Measurements from ENCODE around the gene ASB18. TPM values are rescaled to one million over a fixed set of nuclear protein-coding genes. Genes with fewer than 3 reads are reported as not detected.

The ASB18 gene
- total and polyA plus RNA-seq, 2 experiments from 2014 or later: not detected

- DNase-seq (ENCODE audit: low spot score) (no peak), ATAC-seq (no peak)
- Histone ChIP-seq H3F3A (replicated peaks; ENCODE audit: low read depth) (peaks cover 48% of the 10 kb centered on the region), H3K27me3 (ENCODE audit: insufficient read depth) (peaks cover 100% of the 10 kb centered on the region), H3K4me1 (ENCODE audit: insufficient read depth) (peaks cover 65% of the 10 kb centered on the region), H4K20me1 (replicated peaks; ENCODE audit: insufficient read depth) (peaks cover 17% of the 10 kb centered on the region), H3K27ac (ENCODE audit: low read depth) (no peak overlapping the region), H3K79me2 (replicated peaks; ENCODE audit: insufficient read depth) (no peaks in the 10 kb centered on the region), H3K36me3 (ENCODE audit: insufficient read depth) (no peaks in the 10 kb centered on the region), H2AFZ (peak overlapping the region; percentile 74; the same call in 1 of the 2 replicates), H3K4me2 (peak overlapping the region; percentile 87), H3K4me3 (peak overlapping the region; percentile 69), H3K9me2 (ENCODE audit: insufficient read depth) (no peaks in the 10 kb centered on the region)
- TF ChIP-seq EZH2 (IDR thresholded peaks at IDR 0.05; ENCODE audit: low read depth, unreplicated experiment) (peak; percentile 88), ZNF331 (CRISPR knock-in tag; IDR thresholded peaks at IDR 0.05; ENCODE audit: low read depth) (no peak)
- no peak overlapping the region for H3K27ac Mint-ChIP-seq
- H3K27me3 Mint-ChIP-seq (ENCODE audit: insufficient read depth, low read depth, poor library complexity): peaks cover 86% of the 10 kb centered on the region
- peaks cover 17% of the 10 kb centered on the region for H3K36me3 Mint-ChIP-seq (ENCODE audit: low read depth)
- peak overlapping the region; percentile 75 for H3K4me3 Mint-ChIP-seq
- H3K4me1 Mint-ChIP-seq: peaks cover 58% of the 10 kb centered on the region
- H3K9me3 Mint-ChIP-seq: peaks cover 4% of the 10 kb centered on the region; the same call in 1 of the 3 replicates
These were observed 99.0 kb downstream of the ASB18 start for GRCh38 chr2:236164925-236165841.

DNA sequence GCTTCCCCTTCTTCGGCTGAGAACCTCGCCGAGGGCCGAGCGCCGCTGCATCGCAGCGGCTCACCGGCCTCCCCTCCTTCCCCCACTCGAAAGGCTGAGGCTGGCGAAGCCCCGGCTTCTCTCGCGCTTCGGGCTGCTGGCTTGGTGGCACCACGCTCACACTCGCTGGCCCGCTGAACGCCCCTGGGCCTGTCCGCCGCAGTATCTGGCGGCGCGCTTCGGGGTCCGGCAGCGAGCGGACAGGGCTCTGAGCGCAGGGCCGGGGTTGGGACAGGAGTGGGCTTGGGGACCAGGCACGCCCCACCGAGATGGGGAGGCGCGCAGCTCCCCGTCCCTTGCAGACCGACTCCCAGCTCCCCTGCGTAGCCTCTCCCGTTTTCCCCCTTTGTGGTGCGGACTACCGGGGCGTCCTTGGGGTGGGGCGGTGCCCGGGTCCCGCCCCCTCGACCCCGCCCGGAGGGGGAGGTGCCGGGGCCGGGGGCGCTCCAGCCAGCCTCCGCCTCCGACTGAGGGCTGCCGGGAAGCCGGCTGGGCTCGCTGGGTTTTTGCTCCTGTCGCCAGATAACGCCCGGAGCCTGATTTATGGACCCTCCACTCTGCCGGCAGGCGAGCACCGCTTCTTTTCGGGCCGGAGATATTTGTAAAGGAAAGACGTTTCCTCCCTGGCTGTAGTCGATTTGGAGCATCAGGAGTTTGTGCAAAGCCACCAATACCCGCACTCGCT is 99.8 kb downstream of the ASB18 start:
- Histone ChIP-seq H3K79me2 (replicated peaks; ENCODE audit: insufficient read depth) (no peaks in the 10 kb centered on the region), H3K36me3 (ENCODE audit: insufficient read depth) (no peaks in the 10 kb centered on the region), H3K9me2 (ENCODE audit: insufficient read depth) (no peaks in the 10 kb centered on the region), H3K4me1 (ENCODE audit: insufficient read depth) (peaks cover 57% of the 10 kb centered on the region), H3F3A (replicated peaks; ENCODE audit: low read depth) (peaks cover 43% of the 10 kb centered on the region), H2AFZ (peak overlapping the region; percentile 74), H3K4me3 (peak overlapping the region; percentile 61), H4K20me1 (replicated peaks; ENCODE audit: insufficient read depth) (peaks cover 13% of the 10 kb centered on the region), H3K4me2 (peak overlapping the region; percentile 87), H3K27ac (ENCODE audit: low read depth) (no peak overlapping the region), H3K27me3 (ENCODE audit: insufficient read depth) (peaks cover 100% of the 10 kb centered on the region)
- Mint-ChIP-seq H3K36me3 (ENCODE audit: low read depth) (peaks cover 17% of the 10 kb centered on the region), H3K27ac (no peak overlapping the region), H3K9me3 (peaks cover 4% of the 10 kb centered on the region; the same call in 1 of the 3 replicates), H3K4me3 (peak overlapping the region; percentile 73), H3K27me3 (ENCODE audit: insufficient read depth, low read depth, poor library complexity) (peaks cover 84% of the 10 kb centered on the region), H3K4me1 (peaks cover 52% of the 10 kb centered on the region)
- TF ChIP-seq POLR2AphosphoS5 (IDR thresholded peaks at IDR 0.05; ENCODE audit: low read depth) (peak; percentile 53), ZNF114 (CRISPR knock-in tag; IDR thresholded peaks at IDR 0.05) (no peak), ZNF462 (CRISPR knock-in tag; IDR thresholded peaks at IDR 0.05) (no peak), STAT1 (IDR thresholded peaks at IDR 0.05; ENCODE audit: unreplicated experiment) (no peak), ETS1 (IDR thresholded peaks at IDR 0.05) (no peak), EZH2 (IDR thresholded peaks at IDR 0.05; ENCODE audit: low read depth, unreplicated experiment) (peak; percentile 86)
- TF ChIP-seq, protein P1, sequence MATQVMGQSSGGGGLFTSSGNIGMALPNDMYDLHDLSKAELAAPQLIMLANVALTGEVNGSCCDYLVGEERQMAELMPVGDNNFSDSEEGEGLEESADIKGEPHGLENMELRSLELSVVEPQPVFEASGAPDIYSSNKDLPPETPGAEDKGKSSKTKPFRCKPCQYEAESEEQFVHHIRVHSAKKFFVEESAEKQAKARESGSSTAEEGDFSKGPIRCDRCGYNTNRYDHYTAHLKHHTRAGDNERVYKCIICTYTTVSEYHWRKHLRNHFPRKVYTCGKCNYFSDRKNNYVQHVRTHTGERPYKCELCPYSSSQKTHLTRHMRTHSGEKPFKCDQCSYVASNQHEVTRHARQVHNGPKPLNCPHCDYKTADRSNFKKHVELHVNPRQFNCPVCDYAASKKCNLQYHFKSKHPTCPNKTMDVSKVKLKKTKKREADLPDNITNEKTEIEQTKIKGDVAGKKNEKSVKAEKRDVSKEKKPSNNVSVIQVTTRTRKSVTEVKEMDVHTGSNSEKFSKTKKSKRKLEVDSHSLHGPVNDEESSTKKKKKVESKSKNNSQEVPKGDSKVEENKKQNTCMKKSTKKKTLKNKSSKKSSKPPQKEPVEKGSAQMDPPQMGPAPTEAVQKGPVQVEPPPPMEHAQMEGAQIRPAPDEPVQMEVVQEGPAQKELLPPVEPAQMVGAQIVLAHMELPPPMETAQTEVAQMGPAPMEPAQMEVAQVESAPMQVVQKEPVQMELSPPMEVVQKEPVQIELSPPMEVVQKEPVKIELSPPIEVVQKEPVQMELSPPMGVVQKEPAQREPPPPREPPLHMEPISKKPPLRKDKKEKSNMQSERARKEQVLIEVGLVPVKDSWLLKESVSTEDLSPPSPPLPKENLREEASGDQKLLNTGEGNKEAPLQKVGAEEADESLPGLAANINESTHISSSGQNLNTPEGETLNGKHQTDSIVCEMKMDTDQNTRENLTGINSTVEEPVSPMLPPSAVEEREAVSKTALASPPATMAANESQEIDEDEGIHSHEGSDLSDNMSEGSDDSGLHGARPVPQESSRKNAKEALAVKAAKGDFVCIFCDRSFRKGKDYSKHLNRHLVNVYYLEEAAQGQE (IDR thresholded peaks at IDR 0.05; ENCODE audit: unreplicated experiment): no peak
- DNase-seq (ENCODE audit: low spot score) (peak; percentile 75), ATAC-seq (peak; percentile 5)

Data from GM23338 (cell line).